GM23338 (cell line): ENCODE measurements around the gene PPP4R1. TPM values are rescaled to one million over a fixed set of nuclear protein-coding genes. Genes with fewer than 3 reads are reported as not detected.

ENCODE experiments used
- ATAC-seq: fragments of 200-7000 bp; cut with Tn5 transposase; 3 replicates; pipeline ENCODE4 v1.9.1; 2020
- DNase-seq: peaks from one replicate; pipeline ENCODE4 v3.0.0-alpha.2; 2015; ENCODE audit warnings: low spot score
- H2AFZ ChIP-seq: fragments of 200-600 bp; sonication (generic); 2 replicates; pipeline ENCODE4 v1.8.0; 2016; ENCODE audit warnings: antibody characterized with exemption, mild to moderate bottlenecking, moderate library complexity
- H3F3A ChIP-seq: fragments of 200-600 bp; sonication (generic); replicated peaks from 2 replicates; pipeline ENCODE4 v1.8.0; 2017; ENCODE audit warnings: antibody characterized with exemption, mixed run types, low read depth
- H3K27ac ChIP-seq: fragments of 200-600 bp; sonication (generic); 2 replicates; pipeline ENCODE4 v1.6.1; 2016; ENCODE audit warnings: low read depth
- H3K27me3 ChIP-seq: fragments of 200-600 bp; sonication (generic); 2 replicates; pipeline ENCODE4 v1.8.0; 2016; ENCODE audit warnings: mild to moderate bottlenecking, mixed run types, moderate library complexity; ENCODE audit not compliant: insufficient read depth
- H3K36me3 ChIP-seq: fragments of 200-600 bp; sonication (generic); 2 replicates; pipeline ENCODE4 v1.8.0; 2016; ENCODE audit warnings: mild to moderate bottlenecking; ENCODE audit not compliant: insufficient read depth
- H3K4me1 ChIP-seq: fragments of 200-600 bp; sonication (generic); 2 replicates; pipeline ENCODE4 v1.8.0; 2016; ENCODE audit warnings: mild to moderate bottlenecking, moderate library complexity; ENCODE audit not compliant: insufficient read depth
- H3K4me2 ChIP-seq: fragments of 200-600 bp; sonication (generic); 2 replicates; pipeline ENCODE4 v1.7.1; 2017; ENCODE audit warnings: mixed run types
- H3K4me3 ChIP-seq: fragments of 200-600 bp; sonication (generic); 2 replicates; pipeline ENCODE4 v1.6.1; 2016; ENCODE audit warnings: mixed run types
- H3K79me2 ChIP-seq: fragments of 200-600 bp; sonication (generic); replicated peaks from 2 replicates; pipeline ENCODE4 v1.8.0; 2017; ENCODE audit warnings: mild to moderate bottlenecking; ENCODE audit not compliant: insufficient read depth
- H3K9me2 ChIP-seq: fragments of 200-600 bp; sonication (generic); 2 replicates; pipeline ENCODE4 v1.8.0; 2017; ENCODE audit not compliant: insufficient read depth
- H4K20me1 ChIP-seq: fragments of 200-600 bp; sonication (generic); replicated peaks from 2 replicates; pipeline ENCODE4 v1.8.0; 2017; ENCODE audit warnings: mild to moderate bottlenecking; ENCODE audit not compliant: insufficient read depth
- H3K27ac Mint-ChIP-seq: 2 replicates; pipeline ENCODE4 v1.8.0; 2020; ENCODE audit warnings: inconsistent platforms, mild to moderate bottlenecking, moderate library complexity, mixed read lengths
- H3K27me3 Mint-ChIP-seq: 3 replicates; pipeline ENCODE4 v1.8.0; 2022; ENCODE audit warnings: low read depth, mild to moderate bottlenecking, moderate library complexity, mixed read lengths, inconsistent platforms; ENCODE audit not compliant: insufficient read depth, poor library complexity
- H3K36me3 Mint-ChIP-seq: 3 replicates; pipeline ENCODE4 v1.8.0; 2021; ENCODE audit warnings: low read depth, mild to moderate bottlenecking, inconsistent platforms, moderate library complexity, mixed read lengths
- H3K4me1 Mint-ChIP-seq: 3 replicates; pipeline ENCODE4 v1.8.0; 2020; ENCODE audit warnings: mild to moderate bottlenecking, inconsistent platforms, mixed read lengths
- H3K4me3 Mint-ChIP-seq: 3 replicates; pipeline ENCODE4 v1.8.0; 2021; ENCODE audit warnings: moderate library complexity, mild to moderate bottlenecking, inconsistent platforms, mixed read lengths
- H3K9me3 Mint-ChIP-seq: 3 replicates; pipeline ENCODE4 v1.8.0; 2020; ENCODE audit warnings: moderate library complexity, mild to moderate bottlenecking, inconsistent platforms, mixed read lengths
- CREB1 ChIP-seq: fragments of 250-450 bp; sonication (Bioruptor Pico); IDR thresholded peaks from 2 replicates; pipeline ENCODE4 v1.5.0; 2020; ENCODE audit warnings: low read depth, mild to moderate bottlenecking, moderate library complexity
- CTCF ChIP-seq, 2 experiments: fragments of 200-600 bp in 1 of 2; sonication (generic) in 1 of 2; conservative IDR thresholded peaks; 2 replicates each; pipeline versions ENCODE4 v1.5.1 to v1.6.1; 2016 to 2017; ENCODE audit warnings: antibody characterized with exemption in 2 of 2, low read depth in 2 of 2, mild to moderate bottlenecking in 2 of 2, moderate library complexity in 1 of 2
- ETS1 ChIP-seq: IDR thresholded peaks from 2 replicates; pipeline ENCODE4 v1.6.1; 2016; ENCODE audit warnings: antibody characterized with exemption
- EZH2 ChIP-seq: fragments of 200-600 bp; sonication (generic); IDR thresholded peaks from one replicate; pipeline ENCODE4 v1.8.0; 2017; ENCODE audit warnings: antibody characterized with exemption, mild to moderate bottlenecking, low read depth; ENCODE audit not compliant: unreplicated experiment
- EZH2phosphoT487 ChIP-seq: fragments of 200-600 bp; sonication (generic); IDR thresholded peaks from one replicate; pipeline ENCODE4 v1.8.1; 2018; ENCODE audit warnings: antibody characterized with exemption; ENCODE audit not compliant: unreplicated experiment
- JUNB ChIP-seq: IDR thresholded peaks from one replicate; pipeline ENCODE4 v1.6.1; 2016; ENCODE audit warnings: antibody characterized with exemption; ENCODE audit not compliant: unreplicated experiment
- NANOG ChIP-seq: IDR thresholded peaks from 2 replicates; pipeline ENCODE4 v1.6.1; 2016; ENCODE audit warnings: antibody characterized with exemption, borderline replicate concordance
- POLR2AphosphoS5 ChIP-seq: IDR thresholded peaks from 2 replicates; pipeline ENCODE4 v1.6.1; 2016; ENCODE audit warnings: antibody characterized with exemption, low read depth
- ZNF114 ChIP-seq: fragments of 250-450 bp; sonication (Bioruptor Pico); IDR thresholded peaks from 2 replicates; pipeline ENCODE4 v1.5.0; 2020; ENCODE audit warnings: mild to moderate bottlenecking, moderate library complexity
- ZNF331 ChIP-seq: fragments of 250-450 bp; sonication (Bioruptor Pico); IDR thresholded peaks from 2 replicates; pipeline ENCODE4 v1.5.0; 2020; ENCODE audit warnings: low read depth, mild to moderate bottlenecking, moderate library complexity
- ZNF462 ChIP-seq: fragments of 250-450 bp; sonication (Bioruptor Pico); IDR thresholded peaks from 2 replicates; pipeline ENCODE4 v1.5.0; 2020; ENCODE audit warnings: mild to moderate bottlenecking, moderate library complexity
- polyA plus RNA-seq: library from polyadenylated mRNA; unstranded; fragments of >200 nt; fragmentation: Nextera tagmentation; extraction: Ambion mirVana; gene quantifications from 2 replicates; pipeline ENCODE4 v1.2.1, GENCODE V29; 2016
- total RNA-seq: library from RNA; depleted of rRNA; stranded (reverse); fragments of >200 nt; shearing (Covaris generic); gene quantifications from 2 replicates; pipeline ENCODE4 v1.2.3, GENCODE V29; 2014

Gene PPP4R1
- total and polyA plus RNA-seq, 2 experiments from 2014 or later = 18.1 to 79.4 TPM

GRCh38 chr18:9569178-9569577, 45.2 kb downstream of the PPP4R1 start:
- DNase-seq (no peak), ATAC-seq (no peak)
- Histone ChIP-seq H3K36me3 (no peaks in the 10 kb centered on the region; the same call in 1 of the 2 replicates), H3K79me2 (no peaks in the 10 kb centered on the region), H4K20me1 (no peaks in the 10 kb centered on the region; the same call in 1 of the 2 replicates), H3K4me2 (no peak overlapping the region), H3K27me3 (no peaks in the 10 kb centered on the region), H3F3A (no peaks in the 10 kb centered on the region), H3K4me3 (no peak overlapping the region), H2AFZ (no peak overlapping the region), H3K9me2 (no peaks in the 10 kb centered on the region), H3K4me1 (peaks cover 2% of the 10 kb centered on the region; the same call in 1 of the 2 replicates), H3K27ac (no peak overlapping the region)
- no peak for TF ChIP-seq CREB1 (CRISPR knock-in tag)
- H3K36me3 Mint-ChIP-seq = peaks cover 21% of the 10 kb centered on the region
- H3K4me1 Mint-ChIP-seq = no peaks in the 10 kb centered on the region
- H3K27ac Mint-ChIP-seq = no peak overlapping the region
- H3K4me3 Mint-ChIP-seq = no peak overlapping the region
- no peaks in the 10 kb centered on the region for H3K27me3 Mint-ChIP-seq
- no peaks in the 10 kb centered on the region for H3K9me3 Mint-ChIP-seq

- H3K4me1 Mint-ChIP-seq = no peaks in the 10 kb centered on the region
- Histone ChIP-seq H3F3A (no peaks in the 10 kb centered on the region), H3K4me2 (no peak overlapping the region), H3K4me3 (no peak overlapping the region), H3K9me2 (no peaks in the 10 kb centered on the region), H2AFZ (no peak overlapping the region), H3K36me3 (peaks cover 3% of the 10 kb centered on the region; the same call in 1 of the 2 replicates), H3K79me2 (no peaks in the 10 kb centered on the region), H3K4me1 (no peaks in the 10 kb centered on the region), H3K27ac (no peak overlapping the region), H4K20me1 (no peaks in the 10 kb centered on the region; the same call in 1 of the 2 replicates), H3K27me3 (no peaks in the 10 kb centered on the region)
- H3K9me3 Mint-ChIP-seq = no peaks in the 10 kb centered on the region
- H3K4me3 Mint-ChIP-seq = no peak overlapping the region
- no peaks in the 10 kb centered on the region for H3K27me3 Mint-ChIP-seq
- H3K36me3 Mint-ChIP-seq = peaks cover 23% of the 10 kb centered on the region
- DNase-seq (no peak), ATAC-seq (no peak)
- H3K27ac Mint-ChIP-seq = no peak overlapping the region
- TF ChIP-seq CTCF (conservative IDR thresholded peaks at IDR 0.05; ENCODE audit: low read depth in 2 of 2) = no peak
- no peak for TF ChIP-seq EZH2
- TF ChIP-seq POLR2AphosphoS5 = no peak
- no peak for TF ChIP-seq ZNF114 (CRISPR knock-in tag)
- no peak for TF ChIP-seq ETS1
- TF ChIP-seq ZNF331 = no peak
- no peak for TF ChIP-seq ZNF462 (CRISPR knock-in tag)
- TF ChIP-seq NANOG = no peak
- no peak for TF ChIP-seq JUNB
- TF ChIP-seq EZH2phosphoT487 = no peak
Observed at GRCh38 chr18:9568186-9568585, 46.2 kb downstream of the PPP4R1 start.
